ENCODE results near the gene PPIF. TPM values are rescaled to one million over a fixed set of nuclear protein-coding genes. Genes with fewer than 3 reads are reported as not detected.

The PPIF gene
- total RNA-seq, 1 donor from 2014 or later = 21.9 TPM

- H3K27ac Mint-ChIP-seq (ENCODE audit: unreplicated experiment) = no peak overlapping the region
- no peaks in the 10 kb centered on the region for H3K9me3 Mint-ChIP-seq (ENCODE audit: unreplicated experiment)
- peaks cover 9% of the 10 kb centered on the region for H3K27me3 Mint-ChIP-seq (ENCODE audit: unreplicated experiment)
- no peaks in the 10 kb centered on the region for H3K36me3 Mint-ChIP-seq (ENCODE audit: low read depth, unreplicated experiment)
- H3K4me3 Mint-ChIP-seq (ENCODE audit: unreplicated experiment) = no peak overlapping the region
- no peak for TF ChIP-seq CTCF (IDR thresholded peaks at IDR 0.05; ENCODE audit: unreplicated experiment)
- DNase-seq (ENCODE audit: low spot score) = no peak
- peaks cover 2% of the 10 kb centered on the region for H3K4me1 Mint-ChIP-seq (ENCODE audit: unreplicated experiment)
These were observed 31.6 kb downstream of the PPIF start for GRCh38 chr10:79378647-79379511.

- no peak for DNase-seq (ENCODE audit: low spot score)
- Mint-ChIP-seq H3K4me1 (ENCODE audit: unreplicated experiment) (no peaks in the 10 kb centered on the region), H3K27ac (ENCODE audit: unreplicated experiment) (no peak overlapping the region), H3K9me3 (ENCODE audit: unreplicated experiment) (no peaks in the 10 kb centered on the region), H3K36me3 (ENCODE audit: low read depth, unreplicated experiment) (peaks cover 2% of the 10 kb centered on the region), H3K4me3 (ENCODE audit: unreplicated experiment) (no peak overlapping the region), H3K27me3 (ENCODE audit: unreplicated experiment) (peaks cover 7% of the 10 kb centered on the region)
- no peak for TF ChIP-seq CTCF (IDR thresholded peaks at IDR 0.05; ENCODE audit: unreplicated experiment)
These were observed 32.3 kb downstream of the PPIF start for GRCh38 chr10:79379512-79380124.

DNA sequence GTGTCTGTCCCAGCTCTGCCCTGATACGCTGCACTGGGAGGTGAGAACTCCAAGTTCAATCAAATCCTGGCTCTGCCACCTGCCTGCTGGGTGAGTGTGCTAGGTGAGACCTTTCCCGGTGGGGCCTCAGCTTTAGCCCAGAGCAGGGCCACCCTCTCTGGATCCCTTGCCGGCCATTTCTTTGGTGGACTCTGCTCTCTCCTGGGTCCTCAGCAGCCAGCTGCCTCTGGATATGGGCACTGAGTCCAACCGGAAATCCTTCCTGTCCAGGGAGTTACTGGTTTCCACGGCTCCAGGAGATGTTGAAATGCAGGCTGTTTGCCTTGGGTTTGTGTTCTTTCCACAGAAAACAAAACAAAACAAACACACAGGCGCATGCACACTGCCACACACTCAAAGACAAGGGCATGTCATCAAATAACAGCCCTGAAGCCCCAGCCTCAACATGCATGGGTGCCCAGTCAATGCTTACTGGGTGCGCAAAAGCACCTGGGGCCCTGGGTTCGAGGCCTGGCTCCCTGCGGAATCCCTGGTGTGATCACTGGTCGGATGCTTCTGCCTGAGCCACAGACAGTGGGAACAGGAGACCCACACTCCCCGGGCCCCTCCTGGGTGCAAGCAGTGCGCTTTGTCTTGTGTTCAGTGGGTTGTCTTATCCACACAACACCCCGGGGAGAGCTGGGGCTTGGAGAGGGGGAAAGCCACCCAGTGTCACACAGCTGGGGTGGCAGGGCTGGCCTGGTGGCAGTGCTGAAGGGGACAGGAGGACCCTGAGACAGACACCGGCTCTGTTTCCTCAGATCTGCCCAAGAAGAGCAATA lies 33.1 kb downstream of the PPIF start:
- H3K27ac Mint-ChIP-seq (ENCODE audit: unreplicated experiment) = no peak overlapping the region
- no peaks in the 10 kb centered on the region for H3K9me3 Mint-ChIP-seq (ENCODE audit: unreplicated experiment)
- TF ChIP-seq CTCF (IDR thresholded peaks at IDR 0.05; ENCODE audit: unreplicated experiment) = no peak
- no peak for DNase-seq (ENCODE audit: low spot score)
- H3K36me3 Mint-ChIP-seq (ENCODE audit: low read depth, unreplicated experiment) = peaks cover 4% of the 10 kb centered on the region
- H3K4me3 Mint-ChIP-seq (ENCODE audit: unreplicated experiment) = no peak overlapping the region
- no peaks in the 10 kb centered on the region for H3K4me1 Mint-ChIP-seq (ENCODE audit: unreplicated experiment)
- H3K27me3 Mint-ChIP-seq (ENCODE audit: unreplicated experiment) = peaks cover 4% of the 10 kb centered on the region

- Mint-ChIP-seq H3K4me1 (ENCODE audit: unreplicated experiment) (no peaks in the 10 kb centered on the region), H3K9me3 (ENCODE audit: unreplicated experiment) (no peaks in the 10 kb centered on the region), H3K36me3 (ENCODE audit: low read depth, unreplicated experiment) (peaks cover 4% of the 10 kb centered on the region), H3K4me3 (ENCODE audit: unreplicated experiment) (no peak overlapping the region), H3K27ac (ENCODE audit: unreplicated experiment) (no peak overlapping the region), H3K27me3 (ENCODE audit: unreplicated experiment) (peaks cover 2% of the 10 kb centered on the region)
- DNase-seq (ENCODE audit: low spot score) = no peak
- TF ChIP-seq CTCF (IDR thresholded peaks at IDR 0.05; ENCODE audit: unreplicated experiment) = no peak
These were observed 33.9 kb downstream of the PPIF start for GRCh38 chr10:79380946-79381721.
